ENCODE measurements around the gene EMID1. TPM values are rescaled to one million over a fixed set of nuclear protein-coding genes. Genes with fewer than 3 reads are reported as not detected.
A peak's percentile ranks its signal among the peaks of the same experiment; 100 is the strongest.

EMID1 gene
- total RNA-seq, 1 experiment from 2014 or later = 5.4 TPM

- H3K23me2 ChIP-seq (ENCODE audit: insufficient read length, low read depth, low read length, poor library complexity, severe bottlenecking) = no peaks in the 10 kb centered on the region
- no peaks in the 10 kb centered on the region for H4K20me1 ChIP-seq (ENCODE audit: control insufficient read depth, insufficient read depth, insufficient read length)
- H3K4ac ChIP-seq (ENCODE audit: low read depth, low read length) = no peak overlapping the region
- no peaks in the 10 kb centered on the region for H3K79me1 ChIP-seq (ENCODE audit: insufficient read depth, low read depth, low read length, poor library complexity, severe bottlenecking)
- no peak overlapping the region for H2BK20ac ChIP-seq (ENCODE audit: low read depth, low read length, poor library complexity, severe bottlenecking)
- no CpG with 5 or more reads among the region's 9 CpGs for WGBS (ENCODE audit: extremely low coverage, insufficient read length, low lambda C conversion rate)
- no peak overlapping the region for H3K14ac ChIP-seq (ENCODE audit: insufficient read depth, low read length)
- H3K79me2 ChIP-seq (ENCODE audit: insufficient read depth, low read length) = no peaks in the 10 kb centered on the region
- H2BK12ac ChIP-seq (ENCODE audit: insufficient read length, low read depth, low read length) = no peak overlapping the region
- no peak overlapping the region for H3K27ac ChIP-seq (ENCODE audit: insufficient read length, low read depth, low read length)
- no peak overlapping the region for H3T11ph ChIP-seq (ENCODE audit: low read length)
- H3K9ac ChIP-seq (ENCODE audit: extremely low read depth, insufficient read length, low read length) = no peak overlapping the region
- Mint-ChIP-seq H3K4me1 (peaks cover 31 to 48% of the 10 kb centered on the region in 2 experiments), H3K27ac (no peak overlapping the region), H3K4me3 (no peak overlapping the region), H3K36me3 (ENCODE audit: insufficient read depth in 1 of 3, low read depth in 3 of 3) (no peaks in the 10 kb centered on the region), H3K27me3 (ENCODE audit: low read depth) (peaks cover 17% of the 10 kb centered on the region), H3K9me3 (no peaks in the 10 kb centered on the region; a peak in 1 of 5 replicates)
- no peak overlapping the region for H2BK15ac ChIP-seq (ENCODE audit: low read depth, low read length)
- no peak overlapping the region for H2BK120ac ChIP-seq (ENCODE audit: low read depth, low read length, poor library complexity, severe bottlenecking)
- no peak overlapping the region for H4K8ac ChIP-seq (replicated peaks; ENCODE audit: insufficient read length, low read depth, low read length)
- peak; percentile 54 for TF ChIP-seq CTCF (conservative IDR thresholded peaks at IDR 0.05)
- no peaks in the 10 kb centered on the region for H3K9me3 ChIP-seq (ENCODE audit: control insufficient read depth, low read depth, low read length)
- H3K4me2 ChIP-seq (ENCODE audit: insufficient read depth, insufficient read length, low read length) = no peak overlapping the region
- no peak overlapping the region for H3K56ac ChIP-seq (ENCODE audit: insufficient read length, low read depth, low read length)
- no peak overlapping the region for H2AK5ac ChIP-seq (ENCODE audit: insufficient read length, low read length)
- H3K4me1 ChIP-seq (ENCODE audit: insufficient read depth, low read length) = peaks cover 8% of the 10 kb centered on the region; the same call in 1 of the 2 replicates
- peak; percentile 72 for DNase-seq
- H3K18ac ChIP-seq (ENCODE audit: insufficient read length, low read depth, low read length) = no peak overlapping the region
- no peak overlapping the region for H2BK5ac ChIP-seq (ENCODE audit: insufficient read length, low read length)
- no peak overlapping the region for H4K91ac ChIP-seq (ENCODE audit: insufficient read length, low read depth, low read length)
- no peaks in the 10 kb centered on the region for H3K27me3 ChIP-seq (ENCODE audit: insufficient read depth, low read length)
- H3K23ac ChIP-seq (ENCODE audit: insufficient read length, low read depth, low read length) = no peak overlapping the region
- no peak overlapping the region for H4K5ac ChIP-seq (ENCODE audit: insufficient read length, low read depth, low read length)
- H2AFZ ChIP-seq (ENCODE audit: low read length) = no peak overlapping the region
Observed at GRCh38 chr22:29156507-29156906, 49.2 kb upstream of the EMID1 start.

Measured in H9 (cell line).